Measurements from ENCODE around the gene MTFR1L.

The MTFR1L gene

DNA sequence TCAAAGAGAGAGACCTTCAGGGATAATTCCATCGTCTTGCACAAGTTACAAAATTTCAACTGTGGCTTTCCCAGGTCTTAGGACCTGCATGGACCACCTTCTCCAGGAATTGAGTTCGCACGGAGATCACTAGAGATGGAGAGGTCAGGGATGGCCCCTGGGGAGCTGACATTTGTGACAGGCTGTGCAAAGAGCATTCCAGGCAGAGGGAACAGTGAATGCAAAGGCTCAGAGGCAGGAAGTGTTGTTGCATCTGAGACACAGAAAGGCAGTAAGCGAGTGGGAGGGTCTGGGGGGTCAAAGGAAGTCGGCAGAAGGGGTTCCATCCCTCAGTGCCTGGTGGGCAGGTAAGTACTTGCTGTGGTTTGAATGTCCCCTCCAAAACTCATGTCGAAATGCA, 29.3 kb upstream of the MTFR1L start:
- no peak for DNase-seq (ENCODE audit: low read depth)

DNA sequence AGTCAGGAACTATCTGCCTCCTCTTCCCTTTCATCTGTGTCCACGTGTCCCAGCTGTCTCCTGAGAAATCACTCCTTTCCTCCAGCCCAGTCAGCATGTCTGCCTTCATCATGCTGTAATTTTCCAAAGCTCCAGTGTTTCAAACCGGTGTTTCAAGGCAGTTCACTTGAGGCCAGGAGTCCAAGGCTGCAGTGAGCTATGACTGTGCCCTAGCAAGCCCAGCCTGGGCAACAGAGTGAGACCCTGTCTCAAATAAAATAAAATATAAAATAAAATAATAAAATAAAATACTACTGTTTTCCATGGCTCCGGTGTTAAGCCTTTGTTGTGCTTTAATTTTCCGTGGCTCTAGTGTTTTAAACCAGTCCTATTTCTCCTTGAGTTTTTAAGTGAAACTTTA, 27.6 kb upstream of the MTFR1L start:
- no peak for DNase-seq (ENCODE audit: low read depth)

DNA sequence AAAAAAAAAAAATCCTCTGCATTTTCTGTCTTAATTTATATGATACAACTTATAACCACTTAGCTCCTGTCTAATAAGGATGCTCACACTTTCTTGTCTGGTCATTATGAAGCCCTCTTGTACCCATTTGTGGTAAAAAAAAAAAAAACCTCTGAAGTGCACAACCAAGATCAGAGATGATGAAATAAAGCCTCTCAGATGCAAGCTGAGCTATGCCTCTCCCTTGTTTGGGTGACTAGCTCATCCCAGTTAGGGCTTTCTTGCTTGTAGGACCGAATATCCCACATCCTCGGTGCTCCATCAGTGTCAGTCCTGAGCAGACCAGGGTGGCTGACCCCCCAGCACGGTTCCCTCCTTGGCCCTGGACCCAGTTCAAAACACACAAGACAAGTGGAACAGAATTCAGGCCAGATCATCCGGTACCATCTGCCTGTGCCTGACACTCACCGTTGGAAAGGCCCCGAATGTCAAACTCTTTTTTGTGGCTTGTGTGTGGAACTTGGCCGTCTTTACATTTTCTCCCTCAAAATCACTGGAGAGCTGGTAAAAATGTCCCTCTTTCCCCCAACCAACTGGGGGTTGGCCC, 26.1 kb upstream of the MTFR1L start:
- no peak for DNase-seq (ENCODE audit: low read depth)

DNA sequence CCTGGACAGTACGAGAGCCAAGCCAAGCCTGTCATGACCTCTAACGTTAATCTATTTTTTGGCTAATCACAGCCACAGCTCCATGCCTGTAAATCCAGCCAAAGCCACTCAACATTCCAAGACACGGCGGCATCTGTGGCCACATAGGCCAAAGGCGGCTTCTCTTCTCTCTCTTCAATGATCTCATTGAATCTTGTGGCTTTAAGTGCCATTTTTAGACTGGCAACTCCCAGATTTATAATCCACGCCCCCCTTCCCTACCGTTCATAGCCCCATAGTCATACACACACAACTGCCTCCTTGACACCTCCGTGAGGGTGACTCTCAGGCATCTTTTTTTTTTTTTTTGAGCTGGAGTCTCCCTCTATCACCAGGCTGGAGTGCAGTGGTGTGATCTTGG, 25.4 kb upstream of the MTFR1L start:
- DNase-seq (ENCODE audit: low read depth) = no peak

DNA sequence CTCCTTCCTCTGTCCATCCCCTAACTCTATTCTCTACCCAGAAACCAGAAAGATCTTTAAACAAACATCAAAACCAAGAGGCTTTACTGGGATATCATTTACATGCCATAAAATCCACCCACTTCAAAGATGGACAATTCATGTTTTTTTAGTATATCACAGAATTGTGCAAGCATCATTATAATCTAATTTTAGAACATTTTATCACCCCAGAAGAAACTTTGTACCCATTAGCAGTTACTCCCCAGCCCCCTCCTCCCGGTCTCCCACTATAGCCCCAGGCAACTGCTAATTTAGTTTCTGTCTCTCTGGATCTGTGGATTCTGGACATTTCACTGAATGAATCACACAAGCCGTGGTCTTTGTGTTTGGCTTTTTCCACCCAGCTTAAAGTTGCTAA, 24.5 kb upstream of the MTFR1L start:
- no peak for DNase-seq (ENCODE audit: low read depth)

DNA sequence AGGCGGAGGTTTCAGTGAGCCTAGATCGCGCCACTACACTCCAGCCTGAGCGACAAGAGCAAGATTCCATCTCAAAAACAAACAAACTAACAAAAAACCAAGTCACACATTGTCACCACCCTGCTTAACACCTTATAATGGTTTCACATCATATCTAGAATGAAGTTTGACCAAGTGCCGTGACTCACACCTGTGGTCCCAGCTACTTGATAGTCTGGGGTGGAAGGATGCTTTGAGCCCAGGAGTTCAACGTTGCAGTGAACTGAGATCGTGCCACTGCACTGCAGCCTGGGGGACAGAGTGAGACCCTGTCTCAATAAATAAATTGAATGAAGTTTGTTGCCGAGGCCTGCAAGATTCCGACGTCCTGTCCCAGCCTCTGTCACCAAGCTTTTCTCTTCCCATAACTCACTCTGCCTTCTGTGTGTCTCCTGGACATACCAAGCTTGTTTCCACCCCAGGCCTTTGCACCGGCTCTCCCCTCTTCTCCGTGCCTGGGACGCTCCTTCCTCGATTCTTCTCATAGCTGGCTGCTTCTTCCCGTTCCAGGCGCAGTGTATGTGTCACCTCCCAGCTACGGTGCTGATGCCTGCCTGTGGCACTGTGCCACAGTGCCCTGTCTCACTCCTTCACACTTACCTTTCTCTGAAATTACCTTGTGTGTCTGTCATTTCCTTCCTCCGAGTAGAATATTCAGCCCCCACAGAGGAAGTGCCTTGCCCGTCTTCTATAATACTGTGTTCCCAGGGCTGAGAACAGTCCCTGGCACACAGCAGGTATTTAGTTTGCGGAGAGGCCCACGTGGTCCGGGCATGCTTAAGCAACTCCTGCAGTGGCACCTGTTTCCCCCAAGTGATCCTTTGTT, 23.6 kb upstream of the MTFR1L start:
- no peak for DNase-seq (ENCODE audit: low read depth)

DNA sequence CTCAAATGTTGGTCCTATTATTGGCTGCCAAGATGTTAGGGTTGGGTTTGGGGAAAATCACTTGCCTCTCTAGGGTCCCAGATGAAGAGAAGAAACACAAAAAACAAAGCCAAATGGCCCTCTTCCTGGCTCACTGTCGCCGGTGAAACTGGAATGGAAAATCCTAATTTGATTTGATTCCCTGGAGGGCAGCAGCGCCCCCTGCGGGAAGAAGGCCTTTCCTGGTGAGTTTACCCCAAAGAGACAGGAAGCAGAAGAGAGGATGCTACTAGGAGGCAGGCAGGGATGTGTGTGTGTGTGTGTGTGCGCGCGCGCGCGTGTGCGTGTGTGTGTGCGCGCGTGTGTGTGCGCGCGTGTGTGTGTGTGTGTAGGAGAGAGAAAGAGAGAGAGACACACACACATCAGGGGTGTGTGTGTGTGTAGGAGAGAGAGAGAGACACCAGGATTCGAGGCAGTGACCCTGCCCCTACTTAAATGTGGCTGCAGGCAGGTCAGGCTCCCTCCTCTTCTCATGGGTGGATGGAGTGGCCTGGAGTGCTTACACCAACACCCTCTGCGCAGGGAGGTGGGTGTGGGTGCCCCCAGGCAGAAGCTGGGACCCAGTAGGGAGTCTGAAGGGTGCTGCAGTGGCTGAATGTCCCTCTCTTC, 22.8 kb upstream of the MTFR1L start:
- DNase-seq (ENCODE audit: low read depth) = peak; percentile 59

DNA sequence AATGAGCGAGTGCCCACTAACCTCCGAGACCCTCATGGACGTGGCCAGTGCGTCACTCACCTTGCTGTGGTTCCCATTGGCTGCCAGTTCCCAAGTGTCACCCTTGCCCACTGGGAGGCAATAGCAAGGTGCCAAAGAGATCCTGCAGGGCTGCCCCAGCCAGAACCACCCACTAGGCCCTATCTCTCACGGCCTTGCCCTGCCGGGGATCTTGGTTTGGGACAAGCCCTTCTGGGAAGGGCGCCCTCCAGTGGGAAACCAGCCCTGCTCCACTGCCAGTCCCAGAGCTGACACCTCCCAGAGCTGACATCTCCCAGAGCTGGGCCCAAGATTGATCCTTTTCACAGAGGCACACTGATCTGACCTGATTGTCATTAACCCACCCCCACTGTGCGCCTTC, 21.8 kb upstream of the MTFR1L start:
- DNase-seq (ENCODE audit: low read depth) = no peak

DNA sequence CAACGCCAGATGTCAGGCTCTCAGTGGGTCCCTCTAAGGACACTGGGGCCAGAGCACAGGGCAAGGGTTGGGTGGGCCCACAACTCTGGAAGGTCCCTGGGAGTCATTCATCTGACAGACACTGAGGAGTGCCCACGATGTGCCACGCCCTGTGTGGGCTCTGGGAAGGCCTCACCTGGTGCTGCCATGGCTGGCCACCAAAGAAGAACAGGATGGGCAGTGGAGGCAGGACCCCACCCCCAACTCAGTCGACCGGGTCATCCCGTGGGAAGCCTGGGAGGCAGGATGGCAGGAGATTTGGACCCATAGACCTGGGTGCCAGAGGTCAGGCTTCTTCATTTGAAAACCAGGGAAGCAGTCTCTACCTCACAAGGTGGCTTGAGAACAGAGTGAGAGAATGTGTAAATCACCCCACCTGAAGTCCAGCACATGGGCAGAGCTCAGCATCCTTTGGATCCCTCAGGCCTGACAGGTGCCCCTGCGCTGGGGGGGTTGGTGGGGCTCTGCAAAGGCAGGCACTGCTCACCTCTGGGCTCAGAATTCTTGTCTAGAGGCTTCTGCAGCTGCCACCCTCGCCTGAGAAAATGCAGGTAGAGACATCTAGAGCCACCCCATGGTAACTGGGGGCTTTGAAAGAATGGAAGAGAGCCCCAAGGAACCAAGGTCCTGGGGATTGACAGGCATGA, 20.9 kb upstream of the MTFR1L start:
- DNase-seq (ENCODE audit: low read depth) = no peak

DNA sequence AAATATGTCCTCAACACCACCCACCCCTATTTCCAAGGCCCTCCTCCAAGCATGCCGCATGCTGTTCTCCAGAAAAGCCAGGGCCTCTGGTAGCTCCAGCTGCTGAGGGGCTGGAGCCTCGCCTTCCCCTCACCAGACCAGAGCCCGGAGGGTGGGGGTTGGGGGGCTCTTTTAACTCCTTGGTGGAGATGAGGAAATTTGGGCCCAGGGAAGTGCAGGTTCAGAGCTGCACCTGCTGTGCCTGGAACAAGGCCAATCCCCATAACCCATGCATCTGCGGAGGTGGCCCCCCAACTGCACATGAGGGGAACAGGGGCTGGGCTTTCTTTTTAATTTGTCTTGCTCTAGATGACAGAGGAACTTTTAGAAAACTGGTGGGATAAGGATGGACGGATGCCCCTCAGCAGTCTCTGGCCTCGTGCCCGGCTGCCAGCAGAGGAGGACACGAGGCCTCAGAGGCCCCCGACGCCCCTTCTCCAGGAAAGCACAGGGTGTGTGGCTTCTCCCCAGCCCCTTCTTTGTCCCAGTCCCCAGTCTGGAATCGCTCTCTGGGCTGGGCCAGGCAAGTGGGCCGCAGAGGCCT, 20.3 kb upstream of the MTFR1L start:
- DNase-seq (ENCODE audit: low read depth) = no peak

DNA sequence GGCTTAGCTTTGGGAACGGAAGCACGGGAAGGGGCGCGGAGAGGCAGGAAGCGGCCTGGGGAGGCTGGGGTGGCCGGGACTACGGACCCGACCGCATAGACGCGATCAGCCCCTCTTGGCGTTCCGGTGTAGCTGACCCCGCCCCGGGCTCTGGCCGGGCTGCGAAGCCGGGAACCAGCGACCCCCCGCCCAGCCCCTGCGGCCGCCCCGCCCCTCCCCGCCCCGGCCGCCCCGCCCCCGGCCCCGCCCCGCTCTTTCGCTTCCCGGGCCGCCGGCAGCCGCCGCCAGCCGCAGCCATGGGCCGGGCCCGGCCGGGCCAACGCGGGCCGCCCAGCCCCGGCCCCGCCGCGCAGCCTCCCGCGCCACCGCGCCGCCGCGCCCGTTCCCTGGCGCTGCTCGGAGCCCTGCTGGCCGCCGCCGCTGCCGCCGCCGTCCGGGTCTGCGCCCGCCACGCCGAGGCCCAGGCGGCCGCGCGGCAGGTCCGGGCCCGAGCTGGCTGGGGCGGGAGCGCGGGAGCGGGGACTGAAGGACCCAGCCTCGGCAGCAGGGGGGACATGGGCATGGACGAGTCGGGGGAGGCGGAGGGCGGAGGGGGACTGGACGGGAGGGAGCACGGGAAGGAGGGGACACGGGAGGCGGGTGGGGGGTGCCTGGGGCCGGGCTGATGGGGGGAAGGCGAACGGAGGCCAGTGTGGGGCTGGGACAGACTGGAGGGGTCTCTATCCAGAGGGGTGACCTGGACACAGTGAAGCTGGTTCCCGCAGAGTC, 19.6 kb upstream of the MTFR1L start, which contains the start of gene SELENON:
Gene SELENON, plus strand, starts transcription at position 259 of the 768 bp plus-strand sequence. Its CDS starts 38 bp downstream, at position 297.
- no peak for DNase-seq (ENCODE audit: low read depth)

DNA sequence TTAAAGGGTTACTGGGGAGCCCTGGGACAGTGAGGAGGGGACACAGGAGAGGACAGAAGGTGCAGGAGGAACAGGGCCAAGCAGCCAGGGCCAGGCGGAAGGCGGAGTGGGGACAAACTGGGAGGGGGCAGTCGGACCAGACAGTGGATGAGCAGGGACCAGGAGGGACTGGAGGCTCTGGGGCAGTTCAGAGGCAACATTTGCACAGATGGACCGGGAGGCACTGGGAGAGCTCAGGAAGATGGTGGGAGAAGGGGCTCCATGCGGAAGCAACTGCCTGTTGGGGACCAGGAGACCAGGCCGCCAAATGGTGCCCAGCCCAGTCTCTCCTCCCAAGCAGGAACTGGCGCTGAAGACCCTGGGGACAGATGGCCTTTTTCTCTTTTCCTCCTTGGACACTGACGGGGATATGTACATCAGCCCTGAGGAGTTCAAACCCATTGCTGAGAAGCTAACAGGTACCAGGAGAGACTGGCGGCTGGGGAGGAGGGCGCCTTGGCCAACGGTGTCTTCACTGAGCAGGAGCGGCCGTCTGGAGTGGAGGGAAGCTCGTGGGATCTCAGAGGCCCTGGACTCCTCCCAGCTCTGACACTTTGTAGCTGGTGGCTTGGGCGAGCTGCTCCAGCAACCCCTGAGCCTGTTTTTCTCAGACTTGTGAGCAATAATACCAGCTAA, 18.9 kb upstream of the MTFR1L start:
- no peak for DNase-seq (ENCODE audit: low read depth)

DNA sequence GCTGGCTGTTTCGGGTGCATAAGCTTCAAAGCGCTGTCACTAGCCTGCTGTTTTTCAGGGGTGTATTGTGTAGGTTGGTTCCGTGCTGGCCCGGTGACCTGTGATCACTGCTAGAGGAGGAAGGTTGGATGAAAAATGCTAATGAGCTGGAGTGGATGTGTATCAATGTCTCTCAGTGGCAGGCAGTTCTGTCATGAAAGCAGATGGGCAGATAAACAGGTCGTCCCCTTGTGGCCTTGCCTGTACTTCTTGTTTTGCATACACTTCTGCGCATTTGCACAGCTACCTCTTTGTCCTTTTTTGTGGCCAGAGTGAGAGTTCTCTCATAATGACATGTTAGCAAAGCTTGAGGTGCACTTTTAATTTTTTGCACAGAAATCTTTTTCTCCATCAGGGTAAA, 16.8 kb upstream of the MTFR1L start:
- DNase-seq (ENCODE audit: low read depth) = no peak

DNA sequence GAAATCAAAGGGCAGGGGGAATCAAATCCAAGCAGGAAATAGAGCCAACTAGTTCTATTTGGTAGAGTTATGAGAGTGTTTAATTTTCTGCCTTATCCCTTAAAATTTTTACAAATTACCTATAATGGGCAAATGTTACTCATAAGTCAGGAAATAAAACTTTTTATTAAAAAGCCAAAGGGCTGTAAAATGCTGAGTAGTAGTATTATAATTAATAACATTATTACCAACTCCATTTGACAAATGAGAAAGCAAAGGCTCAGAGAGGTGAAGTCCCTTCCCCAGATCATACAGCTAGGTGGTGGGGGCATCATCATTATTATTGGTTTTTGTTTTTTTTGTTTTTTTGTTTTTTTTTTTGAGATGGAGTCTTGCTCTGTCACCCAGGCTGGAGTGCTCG, 16.4 kb upstream of the MTFR1L start:
- no peak for DNase-seq (ENCODE audit: low read depth)

DNA sequence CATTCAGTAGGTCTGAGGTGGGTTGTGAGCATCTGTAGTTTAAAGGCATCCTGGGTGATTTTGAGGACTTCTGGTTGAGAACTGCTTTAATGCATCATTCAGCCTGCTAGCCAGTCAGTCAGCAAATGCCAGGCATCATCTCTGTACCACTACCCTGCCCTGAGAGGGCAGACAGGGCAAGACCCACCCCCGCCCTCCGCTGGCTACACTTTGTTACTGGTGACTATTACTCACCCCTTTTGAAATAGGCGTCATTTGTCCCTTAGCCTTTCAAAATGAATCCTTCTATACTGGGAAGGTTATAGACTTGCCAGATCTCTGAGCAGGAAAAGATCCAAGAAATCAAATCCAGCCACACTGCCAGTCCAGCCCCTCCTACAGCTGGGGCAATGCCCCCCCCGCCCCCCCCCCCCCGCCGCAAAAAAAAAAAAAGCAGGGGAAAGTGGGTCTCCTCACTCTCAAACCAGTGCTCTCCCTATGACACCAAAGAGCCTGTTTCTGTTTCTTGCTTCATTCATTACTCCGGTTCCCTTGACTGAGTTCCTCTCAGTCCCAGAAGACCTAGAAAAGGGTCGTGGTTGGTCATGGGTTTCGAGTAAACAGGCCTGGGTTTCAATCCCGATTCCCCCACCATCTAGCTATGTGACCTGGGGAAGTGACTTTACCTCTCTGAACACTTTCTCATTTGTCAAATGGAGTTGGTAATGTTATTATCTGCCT, 15.3 kb upstream of the MTFR1L start:
- DNase-seq (ENCODE audit: low read depth) = no peak

DNA sequence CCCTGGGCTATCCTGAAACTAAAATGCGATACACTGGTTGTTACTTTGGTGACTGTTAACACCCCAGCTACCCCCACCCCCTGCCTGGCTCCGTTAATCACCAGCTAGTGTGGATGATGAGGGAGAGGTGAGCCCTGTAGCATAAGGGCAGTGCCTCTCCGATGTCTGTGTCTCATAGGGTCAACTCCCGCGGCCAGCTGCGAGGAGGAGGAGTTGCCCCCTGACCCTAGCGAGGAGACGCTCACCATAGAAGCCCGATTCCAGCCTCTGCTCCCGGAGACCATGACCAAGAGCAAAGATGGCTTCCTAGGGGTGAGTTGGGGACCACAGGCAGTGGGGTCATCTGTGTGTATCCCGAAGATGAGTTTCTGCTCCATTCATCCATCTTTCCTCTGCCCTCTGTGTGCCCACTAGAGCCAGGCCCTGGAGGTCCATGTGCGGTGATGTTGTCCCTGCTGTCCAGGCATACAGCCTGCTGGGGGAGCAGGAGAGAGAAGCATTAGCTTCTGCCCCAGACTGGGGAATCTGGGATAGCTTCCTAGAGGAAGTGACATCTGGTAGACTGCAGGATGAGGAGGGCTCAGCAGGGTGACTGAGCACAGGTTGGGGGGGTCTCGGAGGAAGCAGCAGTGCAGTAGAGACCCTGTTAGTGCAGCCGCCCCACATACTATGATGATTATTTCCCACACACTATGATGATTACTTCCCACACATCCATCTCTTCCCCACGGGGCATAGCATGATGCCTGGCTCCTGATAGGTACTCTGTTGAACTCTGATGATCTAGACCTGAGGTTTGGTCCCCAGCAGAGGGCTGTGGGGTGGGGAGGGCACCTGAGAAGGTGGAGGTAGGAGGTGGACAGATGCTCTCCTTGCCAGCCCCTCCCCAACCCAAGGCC, 14.5 kb upstream of the MTFR1L start:
- no peak for DNase-seq (ENCODE audit: low read depth)

DNA sequence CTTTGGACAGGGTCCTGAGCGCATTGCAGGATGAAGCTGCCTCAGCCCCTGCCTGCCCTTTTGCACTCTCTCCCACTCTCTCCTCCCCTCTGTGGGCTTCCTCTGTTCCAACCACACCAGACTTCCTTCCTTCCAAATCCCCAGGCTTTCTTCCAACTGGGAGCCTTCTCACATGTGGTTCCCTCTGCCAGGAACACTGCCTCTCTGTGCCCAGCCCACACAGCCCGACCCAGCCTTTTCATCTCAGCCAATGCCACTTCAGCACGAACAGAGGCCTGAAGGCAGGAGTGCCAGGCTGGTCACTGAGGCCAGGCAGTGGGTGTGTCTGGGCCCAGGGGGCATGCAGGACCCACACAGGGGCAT, 13.9 kb upstream of the MTFR1L start:
- no peak for DNase-seq (ENCODE audit: low read depth)

DNA sequence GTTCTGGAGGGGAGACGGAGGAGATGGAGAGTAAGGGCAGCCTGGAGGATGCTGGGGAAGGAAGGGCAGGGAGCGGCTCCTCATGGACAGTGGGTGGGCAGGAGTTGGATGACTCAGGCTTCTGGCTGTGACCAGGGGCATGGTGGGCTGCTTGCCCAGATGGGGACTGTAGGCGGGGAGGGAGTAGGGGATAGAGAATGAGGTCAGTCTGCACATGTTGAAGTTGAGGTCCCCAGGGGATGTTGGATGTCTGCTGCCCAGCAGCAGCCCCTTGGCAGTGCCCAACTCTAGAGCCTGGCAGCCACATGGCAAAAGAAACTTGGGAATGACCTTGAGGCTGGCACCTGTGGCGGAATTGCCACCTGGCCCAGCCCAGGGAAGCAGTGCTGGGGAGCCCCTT, 13.3 kb upstream of the MTFR1L start:
- DNase-seq (ENCODE audit: low read depth) = peak; percentile 74
